DMS114 treated with DMSO at 0.1 percent for 48 hours (cell line): ENCODE measurements around the gene CFDP1.
"Not testable (repeated sequence)": the region's sequence is repeated elsewhere in the genome, so short reads cannot be mapped to it uniquely, and the experiment has no call there.

Experiments
- DNase-seq: peaks from one replicate; lab custom pipeline; 2025; ENCODE audit not compliant: unreplicated experiment; lab: John Stamatoyannopoulos, UW

The CFDP1 gene

DNA sequence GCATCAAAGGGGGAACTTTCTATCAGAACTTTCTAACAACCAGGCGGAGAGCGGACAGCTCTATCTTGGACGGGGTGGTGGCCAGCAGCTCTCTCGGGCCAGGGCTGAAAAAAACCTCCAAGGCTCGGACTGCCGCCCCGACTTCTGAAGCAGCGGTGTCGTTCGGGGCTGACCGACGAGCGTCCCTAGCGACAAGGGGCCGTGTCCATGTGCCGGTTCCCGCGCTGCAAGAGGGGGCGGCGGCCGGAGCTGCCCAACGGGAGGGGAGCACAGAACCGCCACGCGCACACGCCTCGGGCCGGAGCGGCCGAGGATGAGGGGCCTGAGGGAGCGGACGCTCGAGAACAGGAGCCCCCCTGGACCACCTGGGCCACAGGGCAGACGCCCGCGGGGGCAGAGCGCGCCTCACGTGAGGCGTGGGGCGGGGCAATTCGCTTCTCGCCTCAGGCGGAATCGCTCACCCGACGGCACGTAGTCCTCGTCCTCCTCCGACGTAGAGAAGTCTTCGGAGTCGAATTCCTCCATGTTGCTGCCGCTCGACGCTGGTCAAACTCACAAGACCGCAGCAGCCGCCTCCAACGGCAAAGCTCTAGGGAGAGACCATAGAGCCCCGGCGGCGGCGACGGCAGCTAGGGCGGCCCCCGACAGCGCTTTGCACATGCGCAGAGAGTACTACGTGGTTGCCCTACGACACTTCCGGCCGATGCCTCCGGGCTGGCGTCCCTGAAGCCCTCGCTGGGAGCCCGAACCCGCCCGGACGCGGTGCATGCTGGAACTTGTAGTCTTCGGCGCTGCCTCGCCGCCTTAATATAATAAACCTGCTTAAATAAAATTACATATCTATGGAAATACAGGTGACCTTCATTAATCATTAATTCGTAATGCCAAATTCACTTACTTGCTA, at the start of gene CFDP1:
Gene CFDP1 (minus strand): TSS at position 676 of the 904 bp plus-strand sequence. CDS start 151 bp downstream, at position 525.
- peak; percentile 96 for DNase-seq

DNA sequence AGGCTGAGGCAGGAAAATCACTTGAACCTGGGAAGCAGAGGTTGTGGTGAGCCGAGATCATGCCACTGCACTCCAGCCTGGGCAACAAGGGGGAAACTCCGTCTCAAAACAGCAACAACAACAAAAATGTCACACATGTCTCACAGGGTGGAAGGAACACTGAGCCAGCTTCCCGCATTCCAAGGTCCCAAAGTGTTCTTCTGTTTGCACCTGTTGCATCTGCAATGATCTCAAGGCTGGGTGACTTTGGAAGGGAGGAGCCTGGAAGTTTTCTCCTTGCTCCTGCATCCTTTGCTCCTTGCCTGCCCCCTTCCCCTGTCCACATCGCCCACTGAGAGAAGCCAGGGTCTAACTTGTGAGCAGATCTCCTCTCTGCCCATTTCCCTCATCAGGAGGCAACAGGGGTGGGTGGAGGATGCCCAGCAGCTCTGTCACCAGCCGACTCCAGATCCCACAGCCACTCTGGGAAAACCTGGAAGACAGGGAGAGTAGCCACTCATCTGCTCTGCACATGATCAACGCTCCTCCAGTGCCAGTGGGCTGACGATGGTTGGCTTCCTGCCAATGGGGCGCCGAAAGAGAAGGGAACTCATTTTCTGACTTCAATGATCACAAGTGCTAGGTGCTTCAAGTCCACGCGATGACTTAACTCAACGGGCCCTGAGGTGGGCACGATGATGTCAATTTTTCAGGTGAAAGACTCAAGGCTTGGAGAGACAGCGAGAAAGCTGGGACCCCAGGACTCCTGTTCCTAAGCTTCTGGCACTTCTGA, 49.3 kb upstream of the CFDP1 start:
- DNase-seq: no peak

DNA sequence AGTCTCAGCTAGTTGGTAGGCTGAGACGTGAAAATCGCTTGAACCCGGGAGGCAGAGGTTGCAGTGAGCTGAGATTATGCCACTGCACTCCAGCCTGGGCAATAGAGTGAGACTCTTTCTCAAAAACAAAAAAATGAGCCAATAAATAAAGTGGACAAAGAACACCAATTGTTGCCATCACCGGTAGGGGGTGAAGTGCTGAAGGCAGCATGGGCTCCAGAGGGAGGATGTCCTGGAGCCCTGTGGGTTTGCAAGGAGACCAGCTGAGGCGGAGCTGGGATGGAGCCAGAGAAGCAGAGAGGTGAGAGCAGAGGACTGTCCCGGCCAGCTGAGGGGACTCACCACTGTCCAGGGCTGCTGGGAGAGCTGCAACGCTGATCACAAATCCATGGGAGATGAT, 48.2 kb upstream of the CFDP1 start:
- no peak for DNase-seq

DNA sequence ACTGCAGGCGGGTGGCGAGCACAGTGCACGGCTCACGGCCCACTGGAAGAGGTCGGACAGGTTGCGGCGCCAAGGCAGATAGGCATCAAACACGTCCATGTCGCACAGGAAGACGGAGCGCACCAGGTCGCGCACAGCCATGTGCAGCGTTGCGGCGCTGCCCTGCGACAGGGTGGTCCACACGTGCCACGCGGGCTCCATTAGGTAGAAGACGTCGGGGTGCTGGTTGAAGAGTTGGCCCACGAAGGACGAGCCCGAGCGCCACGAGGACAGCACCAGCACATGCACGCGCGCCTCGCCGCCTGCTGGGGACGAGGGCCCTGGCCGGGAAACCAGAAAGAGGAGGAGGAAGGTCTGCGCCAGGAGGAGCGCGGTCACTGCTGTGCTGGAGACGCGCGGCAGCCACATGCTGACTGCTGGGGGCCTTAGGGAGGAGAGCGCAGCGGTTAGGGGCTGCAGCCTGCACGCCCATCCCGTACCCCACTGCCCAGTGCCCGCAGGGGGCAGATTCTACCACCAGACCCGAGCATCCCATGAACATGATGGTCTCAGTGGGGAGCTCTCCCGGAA, 46.2 kb upstream of the CFDP1 start:
- DNase-seq: no peak

DNA sequence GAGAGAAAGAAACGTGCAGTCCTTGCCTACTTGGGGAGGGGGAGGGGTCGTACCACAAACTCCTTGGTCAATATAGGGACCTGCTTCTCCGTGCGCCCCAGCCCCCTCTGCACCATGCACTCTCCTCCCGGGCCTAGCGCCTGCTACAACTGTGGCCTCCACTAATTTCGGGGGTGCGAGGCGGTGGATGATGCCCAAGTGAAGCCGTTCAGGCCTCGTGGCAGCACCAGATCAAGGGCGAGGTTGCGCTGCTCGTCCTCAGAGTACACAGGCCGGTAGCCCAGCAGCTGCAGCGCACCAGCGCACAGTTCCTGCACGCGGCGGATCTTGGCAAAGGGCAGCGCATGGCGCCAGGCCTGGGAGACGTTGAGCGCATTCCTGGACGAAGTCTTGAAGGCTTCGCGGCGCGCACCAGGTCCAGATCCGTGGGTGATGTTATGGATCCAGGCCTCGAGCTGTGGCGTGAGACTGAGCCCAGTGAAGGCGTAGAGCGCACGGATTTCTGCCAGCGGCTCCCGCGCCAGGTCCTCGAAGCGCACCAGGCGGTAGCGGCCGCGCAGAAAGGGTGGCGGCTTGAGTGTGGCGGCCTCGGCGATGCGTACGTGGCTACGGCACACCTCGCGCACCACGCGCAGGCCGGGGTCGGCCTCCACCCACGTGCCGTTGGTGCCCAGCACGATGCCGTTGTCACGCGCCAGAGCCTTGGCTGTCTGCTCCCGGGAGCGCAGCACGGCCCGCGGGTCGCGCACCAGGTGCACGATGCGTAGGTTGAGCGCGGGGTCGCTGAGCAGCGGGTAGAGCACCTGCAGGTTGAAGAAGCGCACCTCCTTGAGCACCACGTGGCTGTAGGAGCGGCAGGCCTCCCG, 45.4 kb upstream of the CFDP1 start:
- no peak for DNase-seq

DNA sequence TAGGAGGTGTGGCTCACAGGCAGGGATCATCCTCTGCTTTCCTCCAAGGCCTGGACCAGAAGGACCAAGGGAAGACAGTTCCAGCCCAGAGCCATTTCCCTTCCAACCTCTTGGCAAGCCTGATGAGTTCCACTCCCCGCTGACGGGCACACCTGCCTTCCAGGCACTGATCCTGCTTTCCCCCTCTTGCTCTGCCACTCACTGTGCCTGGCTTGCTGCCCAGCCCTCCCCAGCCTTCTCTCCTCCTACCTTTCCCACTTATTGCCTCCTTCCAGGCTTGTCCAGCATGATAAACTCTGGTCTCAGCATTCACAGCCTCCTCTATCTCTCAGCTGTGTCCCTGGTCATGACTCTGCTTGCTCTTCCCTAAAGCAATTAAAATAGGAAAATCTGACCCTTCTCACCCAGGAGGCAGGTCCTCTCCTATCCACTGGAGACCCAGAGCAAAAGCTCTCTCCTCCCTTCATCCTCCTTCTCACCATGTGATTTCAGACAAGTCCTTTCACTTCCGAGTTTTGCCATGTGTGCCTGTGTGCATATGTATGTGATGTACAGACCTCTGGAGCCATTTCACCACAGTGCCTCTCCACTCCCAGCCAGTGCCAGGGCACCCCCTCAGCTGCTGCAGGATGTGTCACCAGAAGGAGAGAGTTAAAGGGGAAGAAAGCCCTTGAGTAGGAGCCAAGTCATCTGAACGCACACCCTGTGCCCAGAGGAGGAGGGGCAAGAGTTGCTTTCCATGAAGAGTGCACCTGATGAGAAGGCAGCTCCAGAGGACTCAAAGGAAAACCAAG, 44.6 kb upstream of the CFDP1 start:
- no peak for DNase-seq

DNA sequence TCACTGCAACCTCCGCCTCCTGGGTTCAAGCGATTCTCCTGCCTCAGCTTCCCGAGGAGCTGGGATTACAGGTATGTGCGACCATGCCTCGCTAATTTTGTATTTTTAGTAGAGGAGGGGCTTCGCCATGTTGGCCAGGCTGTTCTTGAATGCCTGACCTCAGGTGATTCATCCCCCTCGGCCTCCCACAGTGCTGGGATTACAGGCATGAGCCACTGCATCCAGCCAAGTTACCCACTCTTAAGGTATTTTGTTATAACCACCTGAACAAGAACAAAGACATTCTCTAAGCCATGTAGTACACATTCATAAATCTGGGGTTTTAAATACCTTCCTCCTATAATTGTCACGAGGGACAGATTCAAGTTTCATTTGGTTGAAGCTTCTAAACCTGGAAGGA, 43.5 kb upstream of the CFDP1 start:
- DNase-seq: no peak

DNA sequence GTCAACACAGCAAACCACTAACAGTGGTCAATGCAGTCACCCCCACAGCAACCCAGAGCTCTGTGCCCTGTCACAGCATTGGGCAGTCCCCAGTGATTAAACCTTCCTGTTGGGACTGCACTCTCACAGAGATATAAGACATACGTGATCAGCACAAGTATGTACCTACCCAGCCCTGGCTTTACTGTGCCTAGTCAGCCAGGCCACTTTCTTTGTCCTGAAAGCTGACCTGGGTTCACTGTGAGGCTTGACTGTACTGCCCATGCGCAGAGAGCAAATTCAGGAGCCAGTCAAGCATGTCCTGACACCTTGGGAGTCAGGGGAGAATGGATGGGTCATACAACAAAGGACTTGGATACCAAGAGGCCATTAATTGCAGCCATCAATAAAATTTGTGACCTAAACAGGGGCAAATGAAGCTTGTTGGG, 42.1 kb upstream of the CFDP1 start:
- DNase-seq: no peak

DNA sequence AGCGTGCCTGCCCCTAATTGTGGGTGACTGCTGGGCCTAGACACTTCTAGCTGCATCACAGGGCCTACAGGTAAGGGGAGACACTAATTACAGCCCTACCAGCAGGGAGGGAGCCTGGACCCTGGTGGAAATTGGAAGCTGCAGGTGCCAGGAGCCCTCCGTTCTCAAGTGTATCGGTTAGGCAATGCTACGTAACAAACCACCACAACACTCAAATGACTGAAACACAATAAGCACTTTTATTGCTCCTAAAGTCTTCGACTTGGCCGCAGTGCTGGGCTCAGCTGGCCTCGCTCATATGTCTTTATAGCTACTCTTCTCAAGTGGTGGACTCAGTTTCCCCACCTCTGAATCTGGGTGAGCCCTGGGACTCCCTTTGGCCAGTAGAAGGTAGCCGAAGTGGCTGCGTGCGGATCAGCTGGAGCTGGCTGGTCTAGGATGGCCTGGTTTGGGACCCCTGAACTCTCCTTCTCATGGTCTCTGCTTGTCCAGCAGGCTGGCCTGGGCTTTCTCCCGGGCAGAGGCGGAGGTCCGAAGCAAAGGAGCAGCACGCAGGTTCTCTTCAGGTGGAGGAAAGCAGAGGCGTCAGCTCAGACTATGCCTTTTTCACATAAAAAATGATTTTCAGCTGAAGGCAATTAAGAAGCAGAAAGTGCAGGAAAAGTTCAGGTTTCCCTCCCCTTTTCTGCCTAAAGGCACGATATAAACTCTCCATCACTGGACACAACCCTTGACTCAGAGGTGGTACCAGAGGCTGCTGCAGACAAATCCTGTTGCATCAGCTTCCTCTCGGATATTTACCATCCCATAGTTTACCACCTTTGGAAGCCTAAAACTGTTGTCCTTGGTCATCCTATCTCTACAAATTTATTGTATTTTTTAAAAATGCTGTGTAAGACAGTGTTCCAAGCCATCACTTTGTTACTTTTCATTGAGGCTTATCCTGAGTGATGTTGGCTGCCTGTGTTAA, 39.9 kb upstream of the CFDP1 start:
- no peak for DNase-seq

DNA sequence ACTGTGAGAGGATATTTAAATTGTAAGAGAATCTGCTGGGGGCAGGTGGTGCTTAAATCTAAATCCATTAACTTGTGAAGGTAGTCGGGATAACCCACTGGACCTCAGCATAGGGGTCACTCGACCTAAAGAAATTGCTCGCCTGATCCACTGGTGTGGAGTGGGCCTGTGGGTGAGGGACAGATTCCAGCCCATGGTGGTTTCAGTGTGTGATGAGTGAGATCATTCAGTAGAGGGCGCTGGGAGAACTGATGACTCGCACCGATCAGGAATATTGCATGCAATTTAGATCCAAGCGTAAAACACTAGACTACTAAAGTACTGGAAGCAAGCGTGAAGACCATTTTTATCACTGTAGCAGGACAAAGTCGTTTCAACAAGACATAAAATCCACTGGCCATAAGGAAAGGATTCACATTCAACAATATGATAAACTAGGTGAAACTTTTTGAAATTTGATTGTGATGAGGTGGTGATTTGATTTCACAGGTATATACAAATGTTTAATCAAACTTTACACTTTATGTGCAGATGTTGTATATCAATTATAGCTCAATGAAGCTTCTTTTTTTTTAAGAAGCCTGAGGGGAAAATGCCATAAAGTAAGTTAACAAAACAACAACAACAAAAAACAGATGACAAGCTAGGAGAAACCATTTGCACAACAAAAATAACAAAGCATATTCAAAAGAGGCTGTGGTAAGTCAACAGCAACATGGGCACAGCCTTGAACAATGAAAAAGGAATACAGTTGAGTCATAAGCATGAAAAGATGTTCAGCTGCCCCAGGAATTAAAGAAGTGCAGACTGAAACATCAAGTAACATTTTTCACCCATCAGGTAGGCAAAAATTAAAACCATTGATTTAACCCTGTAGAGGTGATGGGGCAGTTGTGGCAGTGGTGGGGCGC, 38.7 kb upstream of the CFDP1 start:
- peak; percentile 51 for DNase-seq

DNA sequence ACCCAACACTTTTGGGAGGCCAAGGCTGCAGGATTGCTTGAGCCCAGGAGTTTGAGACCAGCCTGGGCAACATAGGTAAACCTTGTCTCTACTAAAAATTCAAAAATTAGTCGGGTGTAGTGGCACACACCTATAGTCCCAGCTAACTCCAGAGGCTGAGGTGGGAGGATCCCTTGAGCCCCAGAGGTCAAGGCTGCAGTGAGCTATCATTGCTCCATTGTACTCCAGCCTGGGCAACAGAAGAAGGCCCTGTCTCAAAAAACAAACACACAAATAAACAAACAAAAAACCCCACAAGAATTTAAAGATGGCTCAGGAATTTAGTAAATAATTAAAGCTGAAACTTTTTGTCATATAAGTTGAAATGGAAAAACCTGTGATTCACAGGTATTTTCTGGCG, 33.5 kb upstream of the CFDP1 start:
- DNase-seq: no peak

DNA sequence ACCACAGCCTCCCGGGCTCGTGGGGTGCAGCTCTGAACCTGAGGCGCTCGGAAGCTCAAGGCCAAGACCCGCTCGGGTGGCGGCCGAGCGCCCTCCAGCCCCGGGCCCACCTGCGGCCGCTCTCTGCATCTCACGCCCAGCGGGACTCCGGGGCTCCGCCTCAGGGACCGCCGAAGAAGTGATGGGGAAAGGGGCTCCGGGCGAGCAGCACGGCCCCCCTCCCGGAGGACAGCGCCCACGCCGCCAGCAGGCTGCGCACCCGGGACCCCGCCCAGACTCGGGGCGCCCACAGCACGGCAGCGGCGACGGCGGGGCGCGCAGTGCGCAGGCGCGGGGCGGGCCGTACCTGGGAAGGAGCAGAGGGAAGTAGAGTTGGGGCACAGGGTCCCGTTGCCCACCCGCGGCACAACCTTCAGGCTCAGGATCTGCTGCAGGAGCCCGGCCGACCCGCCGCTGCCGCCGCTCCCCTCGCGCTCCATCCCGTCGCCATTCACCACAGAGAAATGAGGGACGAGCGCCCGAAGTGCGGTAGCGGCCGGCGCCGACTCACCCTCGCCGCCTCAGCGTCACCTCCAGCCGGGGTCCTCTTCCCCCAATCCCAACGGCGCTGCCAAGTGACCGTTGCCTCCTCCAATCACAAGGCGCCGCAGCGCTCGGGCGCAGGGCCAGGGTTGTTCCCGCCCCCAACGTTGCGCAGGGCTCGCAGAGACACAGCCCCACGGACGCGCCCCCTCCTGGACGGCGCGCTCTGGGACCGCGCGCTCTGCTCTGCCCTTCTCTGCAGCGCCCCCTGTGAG, 31.0 kb upstream of the CFDP1 start, which contains the start of gene TMEM170A:
Gene TMEM170A (minus strand): TSS at position 568 of the 797 bp plus-strand sequence. CDS start 89 bp downstream, at position 479.
- DNase-seq: peak; percentile 96

DNA sequence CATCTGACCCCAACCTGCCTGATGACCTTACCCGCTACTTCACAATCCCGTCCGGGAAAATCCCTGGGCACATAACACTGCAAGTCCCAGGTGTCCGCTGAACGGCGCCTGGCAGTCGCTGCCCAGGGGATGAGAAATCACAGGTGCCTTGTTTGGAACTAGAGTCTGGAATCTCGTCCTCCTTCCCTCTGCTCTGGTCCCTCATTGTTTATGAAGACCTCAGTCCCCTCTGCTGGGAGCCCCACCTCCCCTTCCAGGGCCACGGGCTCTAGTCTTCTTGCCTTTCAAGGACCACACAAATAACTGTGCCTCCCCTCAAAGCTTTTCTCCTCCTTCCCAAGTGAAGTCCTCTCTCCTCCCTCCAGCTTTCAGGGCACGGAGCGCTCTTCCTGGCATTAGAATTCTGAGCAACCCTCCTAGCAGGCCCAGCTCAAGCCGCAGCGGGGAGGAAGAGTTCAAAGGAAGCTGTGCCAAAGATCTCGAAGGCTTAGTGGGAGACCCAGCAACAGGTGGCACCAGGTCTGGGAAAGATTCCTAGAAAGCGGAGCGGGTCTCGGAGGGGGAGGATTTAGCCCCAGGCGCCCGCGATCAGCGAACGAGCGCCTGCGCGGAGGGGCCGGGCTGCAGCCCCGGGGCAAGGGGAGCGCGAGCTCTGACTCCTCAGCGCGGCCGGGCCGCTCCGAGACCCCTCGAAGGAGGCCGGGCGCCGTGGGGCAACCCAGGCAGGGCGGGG, 30.3 kb upstream of the CFDP1 start:
- DNase-seq: not testable (repeated sequence)

DNA sequence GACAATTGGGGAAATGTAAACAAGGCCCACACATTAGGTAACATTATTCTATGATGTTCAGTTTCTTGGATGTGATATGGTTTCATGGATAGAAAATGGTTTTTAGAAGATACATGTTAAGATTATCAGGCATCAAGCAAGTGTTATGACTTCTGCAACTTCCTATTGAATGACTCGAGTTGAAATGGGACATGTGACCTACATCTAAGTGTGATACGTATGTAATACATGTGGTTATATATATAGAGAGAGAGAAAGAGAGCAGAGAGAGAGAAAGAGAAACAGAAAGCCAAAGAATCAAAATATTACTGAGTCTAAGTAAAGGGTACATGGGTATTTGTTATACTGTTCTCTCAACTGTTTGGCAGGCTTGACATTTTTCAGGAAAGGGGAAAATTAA, 29.5 kb upstream of the CFDP1 start:
- DNase-seq: no peak

DNA sequence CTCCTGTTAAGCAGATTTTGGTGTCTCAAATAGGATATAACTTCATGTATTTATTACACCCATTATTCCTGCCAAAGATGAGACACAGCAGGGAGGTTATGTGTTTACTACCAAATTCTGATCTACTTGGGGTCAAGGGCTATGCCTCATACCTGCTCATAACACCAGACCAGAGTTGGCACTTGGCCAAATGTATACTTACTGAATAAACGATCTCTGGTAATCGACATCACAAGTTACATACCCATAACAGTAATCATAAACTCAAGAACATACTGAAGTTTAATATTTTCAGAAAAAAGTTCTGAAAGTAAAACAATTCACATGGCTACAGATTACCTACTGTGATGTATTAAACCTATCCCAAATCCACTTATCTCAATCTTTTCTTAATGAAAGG, 28.3 kb upstream of the CFDP1 start:
- DNase-seq: no peak

DNA sequence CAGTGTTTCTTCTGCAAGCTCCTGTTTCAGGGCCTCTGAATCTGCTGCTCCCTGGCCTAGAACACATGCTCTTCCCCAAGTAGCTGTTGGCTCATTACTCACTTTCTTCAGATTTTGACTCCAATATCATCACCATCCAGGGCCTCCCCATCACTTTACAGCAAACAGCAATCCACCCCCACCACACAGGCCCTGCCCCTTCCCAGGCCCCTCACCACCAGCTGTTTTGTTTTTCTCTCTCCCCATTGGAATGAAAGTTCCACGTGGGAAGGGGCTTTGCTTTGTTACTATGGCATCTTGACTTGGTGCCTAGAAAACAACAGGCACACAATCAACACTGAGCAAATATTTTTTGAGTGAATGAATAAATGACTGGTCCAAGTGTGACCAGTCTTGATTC, 27.1 kb upstream of the CFDP1 start:
- DNase-seq: no peak
